CD14-positive monocyte (primary cell): ENCODE measurements around the gene CDC42EP3. TPM values are rescaled to one million over a fixed set of nuclear protein-coding genes. Genes with fewer than 3 reads are reported as not detected.

Experiments used
- DNase-seq, 3 donors: peaks; one replicate each; pipeline ENCODE4 v3.0.0-alpha.2; 2011 to 2022
- H2AFZ ChIP-seq: 2 replicates; pipeline ENCODE4 v1.6.0; 2012; ENCODE audit warnings: mild to moderate bottlenecking, low read depth, low read length, inconsistent platforms; ENCODE audit not compliant: insufficient read depth, poor library complexity, severe bottlenecking
- H3K27ac ChIP-seq, 2 donors: 1 replicate in 1 of 2; 2 replicates in 1 of 2; pipeline ENCODE4 v1.5.1; 2012 to 2013; ENCODE audit warnings: low read length in 2 of 2, control low read depth in 1 of 2, inconsistent platforms in 1 of 2, low read depth in 1 of 2, mild to moderate bottlenecking in 1 of 2
- H3K27me3 ChIP-seq, 2 donors: one replicate each; pipeline versions ENCODE4 v1.6.0 to v1.6.1; 2011 to 2013; ENCODE audit warnings: low read length in 2 of 2; ENCODE audit not compliant: control insufficient read depth in 2 of 2, insufficient read depth in 2 of 2
- H3K36me3 ChIP-seq, 2 donors: replicated peaks in 1 of 2; 1 replicate in 1 of 2; 2 replicates in 1 of 2; pipeline versions ENCODE4 v1.5.1 to v1.6.1; 2012 to 2013; ENCODE audit warnings: low read length in 2 of 2, control low read depth in 1 of 2, inconsistent platforms in 1 of 2, mild to moderate bottlenecking in 1 of 2; ENCODE audit not compliant: insufficient read depth in 2 of 2, control insufficient read depth in 1 of 2
- H3K4me1 ChIP-seq, 2 donors: 1 replicate in 1 of 2; 2 replicates in 1 of 2; pipeline versions ENCODE4 v1.5.1 to v1.6.1; 2012 to 2013; ENCODE audit warnings: low read length in 2 of 2, control low read depth in 1 of 2, inconsistent platforms in 1 of 2, mild to moderate bottlenecking in 1 of 2, moderate library complexity in 1 of 2; ENCODE audit not compliant: insufficient read depth in 2 of 2, control insufficient read depth in 1 of 2
- H3K4me2 ChIP-seq: replicated peaks from 2 replicates; pipeline ENCODE3; 2012; ENCODE audit warnings: low read length, moderate library complexity, mild to moderate bottlenecking; ENCODE audit not compliant: poor library complexity, severe bottlenecking; ENCODE audit errors: extremely low read depth
- H3K4me3 ChIP-seq, 3 experiments: fragments of 200-600 bp in 1 of 3; sonication (generic) in 1 of 3; replicated peaks in 1 of 3; 1 replicate in 2 of 3; 2 replicates in 1 of 3; pipeline ENCODE4 v1.5.1; 2011 to 2013; ENCODE audit warnings: low read length in 3 of 3, mild to moderate bottlenecking in 3 of 3, control low read depth in 2 of 3, low read depth in 2 of 3, inconsistent platforms in 1 of 3, moderate library complexity in 1 of 3
- H3K79me2 ChIP-seq: 2 replicates; pipeline ENCODE4 v1.6.0; 2012; ENCODE audit warnings: mild to moderate bottlenecking, control low read depth, inconsistent platforms, low read length, moderate library complexity; ENCODE audit not compliant: insufficient read depth
- H3K9ac ChIP-seq: 2 replicates; pipeline ENCODE4 v1.6.0; 2017; ENCODE audit warnings: low read length, mild to moderate bottlenecking; ENCODE audit not compliant: insufficient read depth, poor library complexity, severe bottlenecking
- H3K9me3 ChIP-seq, 2 donors: replicated peaks in 1 of 2; 1 replicate in 1 of 2; 2 replicates in 1 of 2; pipeline versions ENCODE4 v1.5.1 to v1.6.1; 2012 to 2013; ENCODE audit warnings: low read length in 2 of 2, control low read depth in 1 of 2; ENCODE audit not compliant: control insufficient read depth in 1 of 2, insufficient read depth in 1 of 2
- H4K20me1 ChIP-seq: 2 replicates; pipeline ENCODE4 v1.6.0; 2012; ENCODE audit warnings: mild to moderate bottlenecking, low read length, control low read depth, moderate library complexity; ENCODE audit not compliant: insufficient read depth
- H3K27ac Mint-ChIP-seq, 7 donors: one replicate each; pipeline ENCODE4 v1.8.0; 2020; ENCODE audit warnings: mild to moderate bottlenecking in 7 of 7, mixed read lengths in 7 of 7, moderate library complexity in 6 of 7, inconsistent platforms in 2 of 7
- H3K27me3 Mint-ChIP-seq, 3 donors: one replicate each; pipeline ENCODE4 v1.8.0; 2021 to 2022; ENCODE audit warnings: low read depth in 3 of 3, mild to moderate bottlenecking in 3 of 3, mixed read lengths in 3 of 3, moderate library complexity in 3 of 3, inconsistent platforms in 1 of 3
- H3K36me3 Mint-ChIP-seq, 2 donors: one replicate each; pipeline ENCODE4 v1.8.0; 2020; ENCODE audit warnings: mixed read lengths in 2 of 2, inconsistent platforms in 1 of 2, mild to moderate bottlenecking in 1 of 2
- H3K4me1 Mint-ChIP-seq: one replicate; pipeline ENCODE4 v1.8.0; 2020; ENCODE audit warnings: mild to moderate bottlenecking, mixed read lengths
- H3K4me3 Mint-ChIP-seq, 2 donors: one replicate each; pipeline ENCODE4 v1.8.0; 2020; ENCODE audit warnings: mild to moderate bottlenecking in 2 of 2, mixed read lengths in 2 of 2, moderate library complexity in 1 of 2
- H3K9me3 Mint-ChIP-seq, 7 donors: one replicate each; pipeline ENCODE4 v1.8.0; 2020 to 2022; ENCODE audit warnings: mixed read lengths in 7 of 7, mild to moderate bottlenecking in 6 of 7, moderate library complexity in 6 of 7, inconsistent platforms in 2 of 7
- CTCF ChIP-seq: fragments of 200-600 bp; IDR thresholded peaks from one replicate; pipeline ENCODE4 v1.8.0; 2022; ENCODE audit warnings: antibody characterized with exemption, mild to moderate bottlenecking
- WGBS: methylation state at CpG from one replicate; pipeline ENCODE4 v1.1.5; 2013; ENCODE audit warnings: missing lambda C conversion rate; ENCODE audit not compliant: insufficient coverage; 5-methylcytosine and 5-hydroxymethylcytosine counted together
- intact Hi-C, 2 donors: fragments of 100-400 bp; cut with micrococcal nuclease; formaldehyde crosslinking; loops; one replicate each; pipeline versions ENCODE4 v1.15.0 to v1.15.1; 2023
- polyA plus RNA-seq, 3 donors: library from polyadenylated mRNA; depleted of rRNA in 1 of 3; unstranded in 2 of 3; stranded (reverse) in 1 of 3; fragments of 300-500 nt in 2 of 3; fragments of >200 nt in 1 of 3; fragmentation: Illumina TruSeq in 2 of 3; gene quantifications; 1 replicate in 2 of 3; 2 replicates in 1 of 3; pipeline ENCODE4 v1.2.3, GENCODE V29; 2012 to 2021

Gene CDC42EP3
- polyA plus RNA-seq, 3 donors = 179 to 272 (median 249) TPM

GRCh38 chr2:37688771-37689468 is 17.5 kb upstream of the CDC42EP3 start:
- peaks cover 0 to 5% of the 10 kb centered on the region in 2 donors for H3K9me3 ChIP-seq
- H3K4me1 ChIP-seq = peaks cover 5 to 7% of the 10 kb centered on the region in 2 donors
- Mint-ChIP-seq H3K27me3 (peaks cover 0 to 8% (median 2%) of the 10 kb centered on the region in 3 donors), H3K27ac (peak overlapping the region in 1 of 7 donors; percentile 33), H3K9me3 (peaks cover 5 to 11% (median 8%) of the 10 kb centered on the region in 7 donors), H3K4me3 (no peak overlapping the region), H3K4me1 (peaks cover 14% of the 10 kb centered on the region), H3K36me3 (peaks cover 2 to 8% of the 10 kb centered on the region in 2 donors)
- H4K20me1 ChIP-seq = no peaks in the 10 kb centered on the region
- no peak for DNase-seq
- H3K36me3 ChIP-seq = no peaks in the 10 kb centered on the region
- H3K9ac ChIP-seq = no peak overlapping the region
- no peak for TF ChIP-seq CTCF
- 98% methylated on average over 8 of the region's 10 CpGs for WGBS
- H3K4me3 ChIP-seq = no peak overlapping the region
- H2AFZ ChIP-seq = no peak overlapping the region
- no peaks in the 10 kb centered on the region for H3K27me3 ChIP-seq
- H3K79me2 ChIP-seq = no peaks in the 10 kb centered on the region
- H3K27ac ChIP-seq = no peak overlapping the region
- intact Hi-C loops = no loop called here
- H3K4me2 ChIP-seq = no peak overlapping the region

- no peaks in the 10 kb centered on the region for H3K36me3 ChIP-seq
- intact Hi-C loops = no loop called here
- no peaks in the 10 kb centered on the region for H3K27me3 ChIP-seq
- H2AFZ ChIP-seq = no peak overlapping the region
- no peak for TF ChIP-seq CTCF
- H3K4me1 ChIP-seq = peaks cover 18 to 20% of the 10 kb centered on the region in 2 donors
- H3K4me1 Mint-ChIP-seq = peaks cover 24% of the 10 kb centered on the region
- no peak for DNase-seq
- H3K36me3 Mint-ChIP-seq = peaks cover 2 to 8% of the 10 kb centered on the region in 2 donors
- peaks cover 5 to 11% (median 8%) of the 10 kb centered on the region in 7 donors for H3K9me3 Mint-ChIP-seq
- H3K79me2 ChIP-seq = no peaks in the 10 kb centered on the region
- no peak overlapping the region for H3K4me3 ChIP-seq
- H3K27me3 Mint-ChIP-seq = peaks cover 0 to 5% (median 2%) of the 10 kb centered on the region in 3 donors
- peaks cover 0 to 5% of the 10 kb centered on the region in 2 donors for H3K9me3 ChIP-seq
- H3K4me3 Mint-ChIP-seq = no peak overlapping the region
- no CpG with 5 or more reads among the region's 1 CpG for WGBS
- H3K27ac ChIP-seq = no peak overlapping the region
- H3K9ac ChIP-seq = no peak overlapping the region
- no peak overlapping the region for H3K27ac Mint-ChIP-seq
- H3K4me2 ChIP-seq = no peak overlapping the region
- no peaks in the 10 kb centered on the region for H4K20me1 ChIP-seq
Measured at GRCh38 chr2:37686792-37687526, 15.5 kb upstream of the CDC42EP3 start.
